OCI-LY3 (cell line): ENCODE data around the gene KCNQ1.

Experiments
- CTCF ChIP-seq: fragments of 200-600, 300-600 bp; sonication (generic); IDR thresholded peaks from 2 replicates; pipeline ENCODE4 v1.5.1; 2014; ENCODE audit warnings: antibody characterized with exemption, low read length, low read depth
- EZH2phosphoT487 ChIP-seq: fragments of 200-600 bp; shearing (Covaris generic); IDR thresholded peaks from 2 replicates; pipeline ENCODE4 v1.6.1; 2018; ENCODE audit warnings: antibody characterized with exemption, mixed run types, low read depth

GRCh38 chr11:2508793-2509192, 64.0 kb downstream of the KCNQ1 start:
- TF ChIP-seq CTCF, result no peak
- no peak for TF ChIP-seq EZH2phosphoT487
